Endothelial cell of umbilical vein (primary cell): ENCODE data around the gene CTIF. TPM values are rescaled to one million over a fixed set of nuclear protein-coding genes. Genes with fewer than 3 reads are reported as not detected.

Experiments
- BruUV-seq: library from RNA; stranded (reverse); fragments of 400-500 nt; replicated peaks from 2 replicates; lab custom pipeline; 2021; lab: Mats Ljungman, UMichigan
- CTCF ChIA-PET: fragments of 300-600, 350-600 bp; sonication (Branson Sonifier 250); formaldehyde crosslinking; loops from one replicate; lab custom pipeline; 2021; ENCODE audit warnings: antibody characterized with exemption, inconsistent platforms; lab: Charles Lee
- POLR2A ChIA-PET: fragments of 300-600, 350-600 bp; sonication (Branson Sonifier 250); formaldehyde crosslinking; loops from one replicate; lab custom pipeline; 2021; ENCODE audit warnings: antibody characterized with exemption, inconsistent platforms; lab: Charles Lee
- DNase-seq: peaks from one replicate; pipeline ENCODE4 v3.0.0-alpha.2; 2011; ENCODE audit warnings: low read depth, low spot score
- FAIRE-seq: peaks from 2 replicates; lab custom pipeline; 2011; peaks lifted over from hg19 to GRCh38; lab: Jason Lieb, UNC
- H2AFZ ChIP-seq: 2 replicates; pipeline ENCODE4 v1.6.0; 2012; ENCODE audit warnings: low read depth, low read length, control low read depth, inconsistent platforms
- H3K27ac ChIP-seq: 2 replicates; pipeline ENCODE4 v1.5.1; 2011; ENCODE audit warnings: low read depth, mild to moderate bottlenecking, control low read depth, low read length, moderate library complexity; ENCODE audit not compliant: insufficient read depth
- H3K27me3 ChIP-seq, 2 experiments: 2 replicates each; pipeline versions ENCODE4 v1.6.0 to v1.6.1; 2011; ENCODE audit warnings: low read length in 2 of 2, mixed read lengths in 1 of 2; ENCODE audit not compliant: control insufficient read depth in 2 of 2, insufficient read depth in 2 of 2
- H3K36me3 ChIP-seq, 2 experiments: 2 replicates in 1 of 2; 3 replicates in 1 of 2; pipeline ENCODE4 v1.5.1; 2011; ENCODE audit warnings: low read length in 2 of 2, mild to moderate bottlenecking in 1 of 2, moderate library complexity in 1 of 2; ENCODE audit not compliant: control insufficient read depth in 2 of 2, insufficient read depth in 2 of 2; ENCODE audit errors: extremely low read depth in 1 of 2
- H3K4me1 ChIP-seq: 3 replicates; pipeline ENCODE4 v1.5.1; 2011; ENCODE audit warnings: mild to moderate bottlenecking, low read length; ENCODE audit not compliant: control insufficient read depth, insufficient read depth; ENCODE audit errors: extremely low read depth
- H3K4me2 ChIP-seq: 2 replicates; pipeline ENCODE4 v1.6.1; 2011; ENCODE audit warnings: low read length, control low read depth, mixed read lengths; ENCODE audit not compliant: insufficient read depth
- H3K4me3 ChIP-seq, 3 experiments: fragments of 200-600 bp in 1 of 3; sonication (generic), shearing (Covaris generic) in 1 of 3; replicated peaks in 1 of 3; 2 replicates each; pipeline ENCODE4 v1.5.1; 2011 to 2016; ENCODE audit warnings: control low read depth in 3 of 3, low read length in 3 of 3, mild to moderate bottlenecking in 2 of 3, inconsistent platforms in 1 of 3, low read depth in 1 of 3, moderate library complexity in 1 of 3; ENCODE audit not compliant: insufficient read depth in 1 of 3
- H3K79me2 ChIP-seq: 2 replicates; pipeline ENCODE4 v1.6.0; 2012; ENCODE audit warnings: low read length, inconsistent platforms; ENCODE audit not compliant: control insufficient read depth, insufficient read depth
- H3K9ac ChIP-seq: replicated peaks from 2 replicates; pipeline ENCODE3; 2011; ENCODE audit warnings: low read length, control low read depth; ENCODE audit not compliant: insufficient read depth; ENCODE audit errors: extremely low read depth
- H3K9me1 ChIP-seq: replicated peaks from 3 replicates; pipeline ENCODE4 v1.6.0; 2011; ENCODE audit warnings: mild to moderate bottlenecking, low read length; ENCODE audit not compliant: control insufficient read depth, insufficient read depth; ENCODE audit errors: extremely low read depth
- H3K9me3 ChIP-seq: replicated peaks from 2 replicates; pipeline ENCODE4 v1.5.1; 2012; ENCODE audit warnings: low read length, inconsistent platforms; ENCODE audit not compliant: control insufficient read depth, insufficient read depth
- H4K20me1 ChIP-seq: replicated peaks from 2 replicates; pipeline ENCODE3; 2011; ENCODE audit warnings: mild to moderate bottlenecking, low read length; ENCODE audit not compliant: control insufficient read depth, insufficient read depth; ENCODE audit errors: extremely low read depth
- EZH2 ChIP-seq: IDR thresholded peaks from 2 replicates; pipeline ENCODE4 v1.6.1; 2012; ENCODE audit warnings: borderline replicate concordance, low read depth, mild to moderate bottlenecking, moderate library complexity, low read length, inconsistent platforms; ENCODE audit not compliant: severe bottlenecking
- FOS ChIP-seq: IDR thresholded peaks from 2 replicates; pipeline ENCODE4 v1.6.1; 2011; ENCODE audit warnings: mild to moderate bottlenecking, low read length, moderate library complexity, borderline replicate concordance; ENCODE audit not compliant: insufficient read depth
- GATA2 ChIP-seq: IDR thresholded peaks from 2 replicates; pipeline ENCODE4 v1.7.0; 2011; ENCODE audit warnings: low read depth, mild to moderate bottlenecking, moderate library complexity, mixed read lengths, low read length; ENCODE audit not compliant: insufficient read length, insufficient read depth
- JUN ChIP-seq: IDR thresholded peaks from 2 replicates; pipeline ENCODE4 v1.6.1; 2011; ENCODE audit warnings: borderline replicate concordance, low read depth; ENCODE audit not compliant: insufficient read length, insufficient read depth
- MYC ChIP-seq: IDR thresholded peaks from one replicate; pipeline ENCODE4 v1.6.1; 2011; ENCODE audit warnings: mild to moderate bottlenecking, low read depth, low read length
- POLR2A ChIP-seq: IDR thresholded peaks from 2 replicates; pipeline ENCODE4 v1.6.1; 2012; ENCODE audit warnings: low read depth, mild to moderate bottlenecking, control low read depth, low read length
- POLR2AphosphoS5 ChIP-seq: IDR thresholded peaks from 2 replicates; pipeline ENCODE4 v1.6.1; 2012; ENCODE audit warnings: low read depth, mild to moderate bottlenecking, control low read depth, low read length, moderate library complexity; ENCODE audit not compliant: insufficient read depth
- dilution Hi-C: fragments of 300-500 bp; cut with MboI; formaldehyde crosslinking; loops from one replicate; pipeline ENCODE4 v1.15.0; 2019; ENCODE audit warnings: low sequenced_read_pairs; ENCODE audit not compliant: extremely low pct_ligation_motif_present
- intact Hi-C: fragments of 100-400 bp; cut with micrococcal nuclease; formaldehyde crosslinking; loops from one replicate; pipeline ENCODE4 v1.10.0; 2022
- polyA plus RNA-seq, 4 experiments: library from polyadenylated mRNA; depleted of rRNA in 3 of 4; stranded (reverse) in 3 of 4; unstranded in 1 of 4; fragments of >200 nt; gene quantifications; 2 replicates each; pipeline versions ENCODE4 v1.2.1 to v1.2.3, GENCODE V29; 2011 to 2012; ENCODE audit warnings: missing spikeins in 1 of 4
- total RNA-seq: library from RNA; stranded (reverse); gene quantifications from 2 replicates; pipeline ENCODE4 v1.2.3, GENCODE V29; 2021
- TF ChIP-seq, protein P1 (sequence below): IDR thresholded peaks from 2 replicates; pipeline ENCODE4 v1.6.1; 2011; ENCODE audit not compliant: insufficient read depth, insufficient read length
- TF ChIP-seq, protein P2 (sequence below), 2 donors: IDR thresholded peaks; 1 replicate in 1 of 2; 2 replicates in 1 of 2; pipeline ENCODE4 v1.5.1; 2011; ENCODE audit warnings: low read length in 2 of 2, mild to moderate bottlenecking in 2 of 2, moderate library complexity in 2 of 2, control low read depth in 1 of 2, inconsistent platforms in 1 of 2, low read depth in 1 of 2; ENCODE audit not compliant: insufficient read depth in 1 of 2; ENCODE audit errors: extremely low read depth in 1 of 2

The CTIF gene
- total and polyA plus RNA-seq, 2 donors (not counting 3 experiments of a cell fraction or from before 2014, with no cell fraction given), result 20.9 to 57.7 TPM

DNA sequence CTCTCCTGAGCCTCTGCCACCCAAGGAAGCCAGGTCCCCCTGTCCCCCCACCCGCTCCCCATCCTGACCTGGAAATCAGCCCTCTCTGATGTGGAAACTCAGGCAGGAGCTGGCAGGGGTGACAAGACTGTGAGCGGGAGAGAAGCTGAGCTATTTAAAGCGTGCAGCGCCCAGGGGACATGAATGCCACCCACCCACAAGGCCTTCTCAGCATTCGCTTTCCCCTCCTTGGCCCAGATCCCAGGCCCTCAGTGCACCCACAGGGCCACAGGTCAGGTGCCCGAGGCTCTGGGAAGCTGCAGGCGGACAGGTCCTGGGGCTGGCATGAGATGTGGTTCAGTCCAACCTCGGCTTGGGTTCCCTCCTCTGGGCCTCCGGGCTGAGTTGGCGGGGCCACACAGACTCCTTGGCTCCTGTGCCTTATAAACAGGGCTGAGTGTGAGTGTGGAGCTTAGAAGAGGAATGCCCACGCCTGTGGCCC lies 243.6 kb downstream of the CTIF start:
- POLR2A ChIA-PET, result interaction anchor here (0.6 kb wide), 1 partner anchor 84 kb away, joined by 3 read pairs; no protein-coding TSS in a partner anchor
- BruUV-seq, result no TSS peak
- no peak overlapping the region for H3K4me2 ChIP-seq
- H3K27me3 ChIP-seq, result no peaks in the 10 kb centered on the region
- TF ChIP-seq FOS (no peak), EZH2 (no peak), GATA2 (no peak), POLR2AphosphoS5 (no peak), MYC (no peak), JUN (no peak), POLR2A (no peak)
- TF ChIP-seq, protein P1, sequence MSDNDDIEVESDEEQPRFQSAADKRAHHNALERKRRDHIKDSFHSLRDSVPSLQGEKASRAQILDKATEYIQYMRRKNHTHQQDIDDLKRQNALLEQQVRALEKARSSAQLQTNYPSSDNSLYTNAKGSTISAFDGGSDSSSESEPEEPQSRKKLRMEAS, result no peak
- TF ChIP-seq, protein P2, sequence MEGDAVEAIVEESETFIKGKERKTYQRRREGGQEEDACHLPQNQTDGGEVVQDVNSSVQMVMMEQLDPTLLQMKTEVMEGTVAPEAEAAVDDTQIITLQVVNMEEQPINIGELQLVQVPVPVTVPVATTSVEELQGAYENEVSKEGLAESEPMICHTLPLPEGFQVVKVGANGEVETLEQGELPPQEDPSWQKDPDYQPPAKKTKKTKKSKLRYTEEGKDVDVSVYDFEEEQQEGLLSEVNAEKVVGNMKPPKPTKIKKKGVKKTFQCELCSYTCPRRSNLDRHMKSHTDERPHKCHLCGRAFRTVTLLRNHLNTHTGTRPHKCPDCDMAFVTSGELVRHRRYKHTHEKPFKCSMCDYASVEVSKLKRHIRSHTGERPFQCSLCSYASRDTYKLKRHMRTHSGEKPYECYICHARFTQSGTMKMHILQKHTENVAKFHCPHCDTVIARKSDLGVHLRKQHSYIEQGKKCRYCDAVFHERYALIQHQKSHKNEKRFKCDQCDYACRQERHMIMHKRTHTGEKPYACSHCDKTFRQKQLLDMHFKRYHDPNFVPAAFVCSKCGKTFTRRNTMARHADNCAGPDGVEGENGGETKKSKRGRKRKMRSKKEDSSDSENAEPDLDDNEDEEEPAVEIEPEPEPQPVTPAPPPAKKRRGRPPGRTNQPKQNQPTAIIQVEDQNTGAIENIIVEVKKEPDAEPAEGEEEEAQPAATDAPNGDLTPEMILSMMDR (IDR thresholded peaks at IDR 0.05; ENCODE audit: extremely low read depth in 1 of 2, insufficient read depth in 1 of 2, low read depth in 1 of 2, low read length in 2 of 2), result no peak
- H3K9me1 ChIP-seq, result no peaks in the 10 kb centered on the region
- no peak overlapping the region for H2AFZ ChIP-seq
- FAIRE-seq, result no peak
- no peaks in the 10 kb centered on the region for H3K9me3 ChIP-seq
- no peak overlapping the region for H3K4me3 ChIP-seq
- H3K79me2 ChIP-seq, result no peaks in the 10 kb centered on the region
- no peaks in the 10 kb centered on the region for H3K36me3 ChIP-seq
- no peak overlapping the region for H3K9ac ChIP-seq
- CTCF ChIA-PET, result interaction anchor here (1.3 to 2.1 kb wide), 2 partner anchors 9 to 259 kb away, joined by 5 to 6 read pairs; no protein-coding TSS in a partner anchor
- no peak overlapping the region for H3K27ac ChIP-seq
- peaks cover 22% of the 10 kb centered on the region for H3K4me1 ChIP-seq
- DNase-seq, result peak; percentile 9
- H4K20me1 ChIP-seq, result no peaks in the 10 kb centered on the region
- intact Hi-C loops, result no loop called here
- dilution Hi-C loops, result no loop called here
